Bronchial epithelial cell (primary cell): ENCODE measurements around the gene EPN1. TPM values are rescaled to one million over a fixed set of nuclear protein-coding genes. Genes with fewer than 3 reads are reported as not detected.

ENCODE experiments used
- DNase-seq: peaks from one replicate; pipeline ENCODE4 v3.0.0-alpha.2; 2010; ENCODE audit warnings: low read depth
- FAIRE-seq: peaks from 2 replicates; lab custom pipeline; 2011; peaks lifted over from hg19 to GRCh38; lab: Jason Lieb, UNC
- H3K27me3 ChIP-seq: 2 replicates; pipeline ENCODE4 v1.5.1; 2011; ENCODE audit warnings: low read length; ENCODE audit not compliant: control insufficient read depth, insufficient read depth
- H3K36me3 ChIP-seq: 2 replicates; pipeline ENCODE4 v1.5.1; 2011; ENCODE audit warnings: low read length; ENCODE audit not compliant: control insufficient read depth, insufficient read depth
- H3K4me3 ChIP-seq: 2 replicates; pipeline ENCODE4 v1.5.1; 2011; ENCODE audit warnings: mild to moderate bottlenecking, low read depth, low read length, control low read depth
- total RNA-seq: library from RNA; depleted of rRNA; stranded (reverse); fragments of >200 nt; gene quantifications from 2 replicates; pipeline ENCODE4 v1.2.1, GENCODE V29; 2014
- TF ChIP-seq, protein P1 (sequence below): IDR thresholded peaks from 2 replicates; pipeline ENCODE4 v1.5.1; 2011; ENCODE audit warnings: mild to moderate bottlenecking, moderate library complexity, low read length, control low read depth, inconsistent platforms; ENCODE audit not compliant: insufficient read depth, severe bottlenecking

Gene EPN1
- total RNA-seq, 1 donor from 2014 or later: 28.2 TPM

- TF ChIP-seq, protein P1, sequence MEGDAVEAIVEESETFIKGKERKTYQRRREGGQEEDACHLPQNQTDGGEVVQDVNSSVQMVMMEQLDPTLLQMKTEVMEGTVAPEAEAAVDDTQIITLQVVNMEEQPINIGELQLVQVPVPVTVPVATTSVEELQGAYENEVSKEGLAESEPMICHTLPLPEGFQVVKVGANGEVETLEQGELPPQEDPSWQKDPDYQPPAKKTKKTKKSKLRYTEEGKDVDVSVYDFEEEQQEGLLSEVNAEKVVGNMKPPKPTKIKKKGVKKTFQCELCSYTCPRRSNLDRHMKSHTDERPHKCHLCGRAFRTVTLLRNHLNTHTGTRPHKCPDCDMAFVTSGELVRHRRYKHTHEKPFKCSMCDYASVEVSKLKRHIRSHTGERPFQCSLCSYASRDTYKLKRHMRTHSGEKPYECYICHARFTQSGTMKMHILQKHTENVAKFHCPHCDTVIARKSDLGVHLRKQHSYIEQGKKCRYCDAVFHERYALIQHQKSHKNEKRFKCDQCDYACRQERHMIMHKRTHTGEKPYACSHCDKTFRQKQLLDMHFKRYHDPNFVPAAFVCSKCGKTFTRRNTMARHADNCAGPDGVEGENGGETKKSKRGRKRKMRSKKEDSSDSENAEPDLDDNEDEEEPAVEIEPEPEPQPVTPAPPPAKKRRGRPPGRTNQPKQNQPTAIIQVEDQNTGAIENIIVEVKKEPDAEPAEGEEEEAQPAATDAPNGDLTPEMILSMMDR: no peak
- no peaks in the 10 kb centered on the region for H3K27me3 ChIP-seq
- no peak overlapping the region for H3K4me3 ChIP-seq
- DNase-seq (no peak), FAIRE-seq (no peak)
- peaks cover 35% of the 10 kb centered on the region for H3K36me3 ChIP-seq
Observed at GRCh38 chr19:55680339-55681130, 5.5 kb downstream of the EPN1 start.

DNA sequence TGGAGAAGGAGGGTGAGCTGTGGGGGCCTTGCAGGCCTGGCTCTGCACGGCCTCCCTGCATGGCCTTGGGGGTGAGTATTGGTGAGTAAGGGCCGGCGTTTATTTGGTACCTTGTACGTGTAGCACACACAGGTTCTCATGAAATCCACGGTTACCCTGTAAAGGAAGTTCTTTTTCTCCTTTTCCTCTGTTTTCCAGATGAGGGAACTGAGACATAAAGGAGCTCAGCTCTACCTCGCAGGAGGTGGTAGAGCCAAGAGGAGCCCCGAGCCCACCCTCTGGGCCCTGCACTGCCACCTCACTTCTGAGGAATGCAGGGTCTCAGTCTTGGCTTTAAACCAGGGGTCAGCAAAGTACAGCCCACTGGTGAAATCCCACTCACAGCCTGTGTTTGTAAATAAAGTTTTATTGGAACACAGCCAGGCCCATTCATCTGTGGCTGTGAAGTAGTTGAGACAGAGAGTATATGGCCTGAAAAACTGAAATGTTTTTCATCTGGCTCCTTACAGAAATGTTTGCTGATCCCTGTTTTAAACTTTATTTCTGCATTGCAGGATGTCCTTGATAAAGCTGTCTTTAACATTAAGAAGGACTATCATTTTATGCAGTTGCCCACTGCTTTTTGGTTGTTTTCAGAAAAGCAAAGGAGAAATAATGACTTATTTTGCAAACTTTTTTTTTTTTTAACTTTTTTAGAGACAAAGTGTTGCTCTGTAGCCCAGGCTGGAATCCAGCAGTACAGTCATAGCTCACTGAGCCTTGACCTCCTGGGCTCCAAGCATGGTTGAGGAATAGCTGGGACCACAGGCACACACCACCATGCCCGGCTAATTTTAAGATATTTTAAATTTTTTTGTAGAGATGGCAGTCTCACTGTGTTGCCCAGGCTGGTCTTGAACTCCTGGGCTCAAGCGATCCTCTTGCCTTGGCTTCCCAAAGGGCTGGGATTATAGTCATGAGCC is 6.4 kb downstream of the EPN1 start:
- DNase-seq (no peak), FAIRE-seq (no peak)
- Histone ChIP-seq H3K27me3 (no peaks in the 10 kb centered on the region), H3K4me3 (no peak overlapping the region), H3K36me3 (peaks cover 42% of the 10 kb centered on the region)
- TF ChIP-seq, protein P1: no peak

GRCh38 chr19:55683449-55684261 is 8.6 kb downstream of the EPN1 start:
- no peak for FAIRE-seq
- H3K36me3 ChIP-seq: peaks cover 42% of the 10 kb centered on the region
- TF ChIP-seq, protein P1: no peak

GRCh38 chr19:55684946-55685681 is 10.1 kb downstream of the EPN1 start:
- H3K36me3 ChIP-seq: peaks cover 43% of the 10 kb centered on the region
- FAIRE-seq: no peak
- H3K4me3 ChIP-seq: no peak overlapping the region
- TF ChIP-seq, protein P1: no peak
- DNase-seq: no peak
- no peaks in the 10 kb centered on the region for H3K27me3 ChIP-seq

More at GRCh38 chr19:55683449-55684261, 8.6 kb downstream of the EPN1 start:
- no peak overlapping the region for H3K4me3 ChIP-seq
- DNase-seq: no peak
- no peaks in the 10 kb centered on the region for H3K27me3 ChIP-seq

DNA sequence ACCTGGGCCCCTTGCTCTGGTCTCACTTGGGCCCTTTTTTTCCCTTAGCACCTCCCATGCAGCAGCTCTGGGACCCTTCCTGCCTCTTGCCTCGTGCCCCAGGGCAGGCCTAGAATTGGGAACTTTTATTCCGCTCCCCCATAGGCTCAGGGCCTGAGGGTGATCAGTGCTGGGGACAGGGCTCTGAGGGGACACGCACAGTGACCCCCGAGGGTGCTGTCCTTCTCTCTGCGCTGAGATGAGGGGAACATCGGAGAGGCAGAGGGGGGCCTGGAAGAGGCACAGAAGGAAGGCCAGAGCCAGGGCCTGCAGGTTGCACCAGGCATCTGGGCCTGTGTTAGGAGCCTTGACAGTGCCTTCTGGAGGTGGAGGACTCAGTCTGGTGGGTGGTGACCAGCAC is 10.8 kb downstream of the EPN1 start:
- TF ChIP-seq, protein P1: no peak
- Histone ChIP-seq H3K36me3 (peaks cover 45% of the 10 kb centered on the region), H3K4me3 (no peak overlapping the region), H3K27me3 (no peaks in the 10 kb centered on the region)
- FAIRE-seq (no peak), DNase-seq (no peak)
